ENCODE measurements around the gene MROH8. TPM values are rescaled to one million over a fixed set of nuclear protein-coding genes. Genes with fewer than 3 reads are reported as not detected.

MROH8 gene
- total RNA-seq, 1 experiment from 2014 or later: 0.50 TPM

- TF ChIP-seq, protein P1, sequence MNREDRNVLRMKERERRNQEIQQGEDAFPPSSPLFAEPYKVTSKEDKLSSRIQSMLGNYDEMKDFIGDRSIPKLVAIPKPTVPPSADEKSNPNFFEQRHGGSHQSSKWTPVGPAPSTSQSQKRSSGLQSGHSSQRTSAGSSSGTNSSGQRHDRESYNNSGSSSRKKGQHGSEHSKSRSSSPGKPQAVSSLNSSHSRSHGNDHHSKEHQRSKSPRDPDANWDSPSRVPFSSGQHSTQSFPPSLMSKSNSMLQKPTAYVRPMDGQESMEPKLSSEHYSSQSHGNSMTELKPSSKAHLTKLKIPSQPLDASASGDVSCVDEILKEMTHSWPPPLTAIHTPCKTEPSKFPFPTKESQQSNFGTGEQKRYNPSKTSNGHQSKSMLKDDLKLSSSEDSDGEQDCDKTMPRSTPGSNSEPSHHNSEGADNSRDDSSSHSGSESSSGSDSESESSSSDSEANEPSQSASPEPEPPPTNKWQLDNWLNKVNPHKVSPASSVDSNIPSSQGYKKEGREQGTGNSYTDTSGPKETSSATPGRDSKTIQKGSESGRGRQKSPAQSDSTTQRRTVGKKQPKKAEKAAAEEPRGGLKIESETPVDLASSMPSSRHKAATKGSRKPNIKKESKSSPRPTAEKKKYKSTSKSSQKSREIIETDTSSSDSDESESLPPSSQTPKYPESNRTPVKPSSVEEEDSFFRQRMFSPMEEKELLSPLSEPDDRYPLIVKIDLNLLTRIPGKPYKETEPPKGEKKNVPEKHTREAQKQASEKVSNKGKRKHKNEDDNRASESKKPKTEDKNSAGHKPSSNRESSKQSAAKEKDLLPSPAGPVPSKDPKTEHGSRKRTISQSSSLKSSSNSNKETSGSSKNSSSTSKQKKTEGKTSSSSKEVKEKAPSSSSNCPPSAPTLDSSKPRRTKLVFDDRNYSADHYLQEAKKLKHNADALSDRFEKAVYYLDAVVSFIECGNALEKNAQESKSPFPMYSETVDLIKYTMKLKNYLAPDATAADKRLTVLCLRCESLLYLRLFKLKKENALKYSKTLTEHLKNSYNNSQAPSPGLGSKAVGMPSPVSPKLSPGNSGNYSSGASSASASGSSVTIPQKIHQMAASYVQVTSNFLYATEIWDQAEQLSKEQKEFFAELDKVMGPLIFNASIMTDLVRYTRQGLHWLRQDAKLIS (CRISPR knock-in tag; IDR thresholded peaks at IDR 0.05; ENCODE audit: borderline replicate concordance): no peak
- TF ChIP-seq RORB (CRISPR knock-in tag; IDR thresholded peaks at IDR 0.05) (no peak), GRHL2 (CRISPR knock-in tag; IDR thresholded peaks at IDR 0.05; ENCODE audit: insufficient replicate concordance, severe bottlenecking) (no peak), ARID4B (CRISPR knock-in tag; IDR thresholded peaks at IDR 0.05; ENCODE audit: borderline replicate concordance) (no peak), TEAD4 (CRISPR knock-in tag; IDR thresholded peaks at IDR 0.05) (no peak), IRF1 (CRISPR knock-in tag; IDR thresholded peaks at IDR 0.05) (no peak), RELA (CRISPR knock-in tag; IDR thresholded peaks at IDR 0.05; ENCODE audit: borderline replicate concordance) (no peak), IRF2 (CRISPR knock-in tag; IDR thresholded peaks at IDR 0.05; ENCODE audit: borderline replicate concordance, low read depth) (no peak), ERG (CRISPR knock-in tag; IDR thresholded peaks at IDR 0.05) (no peak), MXD4 (CRISPR knock-in tag; IDR thresholded peaks at IDR 0.05; ENCODE audit: borderline replicate concordance) (no peak)
Observed at GRCh38 chr20:37077009-37077408, 102.3 kb downstream of the MROH8 start (continued).

GRCh38 chr20:37075932-37076685, 103.2 kb downstream of the MROH8 start:
- ATAC-seq: no peak
- CTCF ChIA-PET: no interaction called here
- Mint-ChIP-seq H3K27ac (no peak overlapping the region), H3K27me3 (ENCODE audit: low read depth) (no peaks in the 10 kb centered on the region), H3K4me1 (peaks cover 3% of the 10 kb centered on the region; the same call in 1 of the 2 replicates), H3K9me3 (peaks cover 11% of the 10 kb centered on the region), H3K4me3 (no peak overlapping the region), H3K36me3 (peaks cover 15% of the 10 kb centered on the region)
- no peak for DNase-seq (ENCODE audit: low spot score)
- POLR2A ChIA-PET: no interaction called here
- TF ChIP-seq NR3C1 (CRISPR knock-in tag; conservative IDR thresholded peaks at IDR 0.05; ENCODE audit: low read depth): no peak
- TF ChIP-seq, protein P2, sequence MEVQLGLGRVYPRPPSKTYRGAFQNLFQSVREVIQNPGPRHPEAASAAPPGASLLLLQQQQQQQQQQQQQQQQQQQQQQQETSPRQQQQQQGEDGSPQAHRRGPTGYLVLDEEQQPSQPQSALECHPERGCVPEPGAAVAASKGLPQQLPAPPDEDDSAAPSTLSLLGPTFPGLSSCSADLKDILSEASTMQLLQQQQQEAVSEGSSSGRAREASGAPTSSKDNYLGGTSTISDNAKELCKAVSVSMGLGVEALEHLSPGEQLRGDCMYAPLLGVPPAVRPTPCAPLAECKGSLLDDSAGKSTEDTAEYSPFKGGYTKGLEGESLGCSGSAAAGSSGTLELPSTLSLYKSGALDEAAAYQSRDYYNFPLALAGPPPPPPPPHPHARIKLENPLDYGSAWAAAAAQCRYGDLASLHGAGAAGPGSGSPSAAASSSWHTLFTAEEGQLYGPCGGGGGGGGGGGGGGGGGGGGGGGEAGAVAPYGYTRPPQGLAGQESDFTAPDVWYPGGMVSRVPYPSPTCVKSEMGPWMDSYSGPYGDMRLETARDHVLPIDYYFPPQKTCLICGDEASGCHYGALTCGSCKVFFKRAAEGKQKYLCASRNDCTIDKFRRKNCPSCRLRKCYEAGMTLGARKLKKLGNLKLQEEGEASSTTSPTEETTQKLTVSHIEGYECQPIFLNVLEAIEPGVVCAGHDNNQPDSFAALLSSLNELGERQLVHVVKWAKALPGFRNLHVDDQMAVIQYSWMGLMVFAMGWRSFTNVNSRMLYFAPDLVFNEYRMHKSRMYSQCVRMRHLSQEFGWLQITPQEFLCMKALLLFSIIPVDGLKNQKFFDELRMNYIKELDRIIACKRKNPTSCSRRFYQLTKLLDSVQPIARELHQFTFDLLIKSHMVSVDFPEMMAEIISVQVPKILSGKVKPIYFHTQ (CRISPR knock-in tag; IDR thresholded peaks at IDR 0.05): no peak
- no peak for TF ChIP-seq ESRRA (CRISPR knock-in tag; IDR thresholded peaks at IDR 0.05; ENCODE audit: borderline replicate concordance)
- no peak for TF ChIP-seq GTF2I (CRISPR knock-in tag; conservative IDR thresholded peaks at IDR 0.05)
- TF ChIP-seq, protein P3, sequence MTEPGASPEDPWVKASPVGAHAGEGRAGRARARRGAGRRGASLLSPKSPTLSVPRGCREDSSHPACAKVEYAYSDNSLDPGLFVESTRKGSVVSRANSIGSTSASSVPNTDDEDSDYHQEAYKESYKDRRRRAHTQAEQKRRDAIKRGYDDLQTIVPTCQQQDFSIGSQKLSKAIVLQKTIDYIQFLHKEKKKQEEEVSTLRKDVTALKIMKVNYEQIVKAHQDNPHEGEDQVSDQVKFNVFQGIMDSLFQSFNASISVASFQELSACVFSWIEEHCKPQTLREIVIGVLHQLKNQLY (CRISPR knock-in tag; IDR thresholded peaks at IDR 0.05): no peak
- TF ChIP-seq HMGXB4 (CRISPR knock-in tag; IDR thresholded peaks at IDR 0.05): no peak
